ENCODE results near the gene RASA1.

RASA1 gene

GRCh38 chr5:87359106-87359505 lies 91.4 kb downstream of the RASA1 start:
- no peak for DNase-seq

DNA sequence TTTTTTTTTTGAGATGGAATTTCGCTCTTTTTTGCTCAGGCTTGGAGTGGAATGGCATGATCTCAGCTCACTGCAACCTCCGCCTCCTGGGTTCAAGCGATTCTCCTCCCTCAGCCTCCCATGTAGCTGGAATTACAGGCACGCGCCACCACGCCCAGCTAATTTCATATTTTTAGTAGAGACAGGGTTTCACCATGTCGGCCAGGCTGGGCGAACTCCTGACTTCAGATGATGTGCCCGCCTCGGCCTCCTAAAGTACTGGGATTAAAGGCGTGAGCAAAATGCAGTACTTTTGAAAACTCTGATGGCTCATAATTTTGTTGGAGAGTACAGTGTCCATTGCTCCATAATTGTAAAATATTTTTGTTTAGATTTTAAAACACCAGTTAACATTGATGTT lies 92.4 kb downstream of the RASA1 start:
- no peak for DNase-seq

DNA sequence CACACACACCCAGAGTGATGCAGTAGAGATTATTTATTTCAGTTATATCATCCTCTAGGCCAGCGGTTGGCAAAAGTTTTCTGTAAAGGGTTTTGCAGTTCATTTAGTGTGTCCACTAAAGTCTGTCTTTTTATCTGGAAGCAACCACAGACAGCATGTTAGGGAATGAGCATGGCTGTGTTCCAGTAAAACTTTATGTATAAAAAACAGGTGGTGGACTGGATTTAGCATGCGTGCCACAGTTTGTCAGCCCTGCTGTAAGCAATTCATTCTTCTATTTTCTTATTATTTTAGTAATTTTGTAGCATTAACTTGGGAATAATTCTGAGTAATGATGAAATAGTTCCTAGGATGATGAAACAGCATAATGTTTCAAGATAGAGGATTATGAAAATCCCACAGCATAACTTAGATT lies 93.4 kb downstream of the RASA1 start:
- DNase-seq = no peak

DNA sequence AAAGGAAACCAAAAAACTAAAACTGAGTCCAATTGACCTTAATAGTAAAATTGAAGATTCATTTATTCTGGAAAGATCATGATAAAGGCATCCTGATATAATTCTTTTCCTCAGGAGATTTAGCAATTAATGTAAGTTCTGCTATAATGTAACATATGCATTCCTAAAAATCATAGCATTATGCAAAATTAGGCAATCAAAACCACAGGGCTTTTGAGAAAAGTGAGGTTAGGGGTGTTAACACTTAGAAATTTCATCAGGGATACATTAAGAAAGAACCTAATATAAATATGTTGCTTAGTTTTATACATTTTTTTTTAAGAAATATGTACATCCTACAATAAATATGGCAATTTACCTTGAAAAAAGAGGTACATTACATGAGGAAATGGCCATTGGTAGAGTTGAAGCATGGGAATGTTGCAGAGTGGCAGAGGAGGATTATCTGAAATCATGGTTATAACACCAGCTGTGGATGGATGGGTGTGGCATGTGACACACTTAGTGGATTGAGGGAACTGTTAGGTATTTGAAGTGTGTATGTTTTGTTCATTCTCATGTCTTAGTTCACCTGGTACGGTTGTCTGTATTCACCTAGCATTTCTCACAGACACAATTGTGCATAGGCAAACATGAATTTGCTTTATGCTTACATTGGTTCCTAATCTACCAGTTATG lies 94.0 kb downstream of the RASA1 start:
- no peak for DNase-seq

DNA sequence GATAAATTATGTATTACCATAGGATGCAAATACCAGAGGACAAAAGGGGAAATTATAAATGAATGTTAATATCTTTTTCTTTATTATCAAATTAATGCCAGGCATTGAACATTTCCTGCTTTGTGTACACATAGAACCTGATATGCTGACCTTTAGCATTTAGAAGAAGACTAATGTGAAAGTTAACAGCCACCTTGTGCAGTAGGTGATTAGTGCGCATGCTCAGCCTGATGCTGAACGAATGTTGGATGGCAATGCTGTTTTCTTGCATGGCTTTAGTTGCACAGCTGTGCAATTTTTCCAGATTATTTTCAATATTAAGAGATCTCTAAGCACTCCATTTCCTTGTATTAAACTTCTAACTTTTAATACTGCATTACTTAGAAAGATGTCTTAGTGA lies 99.6 kb downstream of the RASA1 start:
- no peak for DNase-seq

DNA sequence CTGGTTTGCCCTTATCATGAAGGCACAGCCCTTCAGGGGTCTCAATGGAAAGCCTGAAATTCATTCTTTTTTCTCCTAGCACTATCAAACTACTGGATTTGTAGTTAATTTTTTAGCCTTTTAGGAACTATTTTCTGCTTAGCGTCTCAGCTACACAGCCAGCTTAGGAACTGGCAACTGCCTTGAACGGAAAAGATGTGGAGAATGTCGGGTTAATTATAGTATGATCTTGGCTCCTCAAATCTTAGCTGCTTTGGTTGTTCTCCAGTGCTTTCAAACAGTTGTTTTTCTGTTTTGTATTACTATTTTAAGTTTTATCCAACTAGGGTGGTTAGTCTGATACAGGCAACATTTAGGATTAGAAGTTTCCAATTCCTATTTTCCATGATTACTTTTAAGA lies 100.9 kb downstream of the RASA1 start:
- DNase-seq = no peak

GRCh38 chr5:87369431-87369830 lies 101.7 kb downstream of the RASA1 start:
- no peak for DNase-seq

GRCh38 chr5:87372705-87373104 lies 105.0 kb downstream of the RASA1 start:
- DNase-seq = no peak

DNA sequence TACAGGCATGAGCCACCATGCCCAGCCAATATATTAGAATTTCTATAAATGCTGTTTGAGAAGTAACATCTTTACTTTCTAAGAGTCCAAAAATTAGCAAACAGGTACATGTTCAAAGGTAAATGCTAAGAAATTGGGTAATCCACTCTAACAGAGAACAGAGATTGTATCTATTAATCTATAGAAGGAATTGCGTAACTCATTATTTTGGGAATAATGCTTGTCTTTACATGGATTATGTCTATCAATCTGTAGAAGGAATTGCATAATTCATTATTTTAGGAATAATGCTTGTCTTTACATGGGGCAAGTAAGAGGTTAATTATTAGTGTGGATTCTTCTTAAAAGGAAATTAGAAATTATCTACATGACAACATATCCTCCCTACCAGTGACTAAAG lies 114.5 kb downstream of the RASA1 start:
- DNase-seq = no peak

- no peak for DNase-seq
These were observed 115.5 kb downstream of the RASA1 start for GRCh38 chr5:87383216-87383615.

- no peak for DNase-seq
These were observed 118.1 kb downstream of the RASA1 start for GRCh38 chr5:87385802-87386201.

DNA sequence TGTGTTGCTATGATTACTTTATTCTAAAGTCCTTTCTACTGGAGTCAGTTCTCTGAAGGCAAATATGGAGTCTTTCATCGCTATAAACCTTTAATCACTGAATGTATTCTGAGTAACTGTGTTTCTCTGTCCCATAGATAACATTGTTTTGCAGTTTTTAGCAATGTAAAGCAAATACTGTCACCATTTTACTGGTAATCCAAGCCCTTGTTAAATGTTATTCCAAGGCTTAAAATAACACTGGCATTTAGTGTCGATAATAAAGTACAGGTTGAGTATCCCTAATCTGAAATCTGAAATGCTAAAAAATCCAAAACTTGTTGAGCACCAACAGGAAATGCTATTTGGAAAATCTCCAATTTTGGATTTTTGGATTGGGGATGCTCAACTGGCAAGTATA lies 120.4 kb downstream of the RASA1 start:
- no peak for DNase-seq

- no peak for DNase-seq
These were observed 121.8 kb downstream of the RASA1 start for GRCh38 chr5:87389296-87390034.

DNA sequence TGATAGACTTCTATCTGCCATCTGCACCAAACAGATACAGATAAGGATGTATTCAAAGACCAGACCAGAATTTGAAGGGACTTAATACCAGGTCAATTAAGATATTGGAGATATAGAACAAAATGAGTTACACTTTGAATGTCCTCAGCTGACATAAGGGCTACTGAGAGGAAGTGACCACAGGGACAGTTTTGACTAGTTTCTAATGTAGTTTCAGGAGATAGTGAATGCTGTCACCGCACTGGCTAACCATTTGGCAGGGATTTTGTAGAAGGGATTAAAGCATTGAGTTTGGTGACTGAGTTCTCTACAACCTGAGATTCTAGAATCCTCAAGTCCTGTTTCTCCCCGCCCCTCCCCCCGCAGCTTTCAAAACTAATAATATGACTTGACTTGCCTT lies 122.4 kb downstream of the RASA1 start:
- no peak for DNase-seq

- no peak for DNase-seq
These were observed 123.0 kb downstream of the RASA1 start for GRCh38 chr5:87390576-87391199.

- no peak for DNase-seq
These were observed 124.5 kb downstream of the RASA1 start for GRCh38 chr5:87392170-87392569.

- no peak for DNase-seq
These were observed 125.1 kb downstream of the RASA1 start for GRCh38 chr5:87392801-87393200.

DNA sequence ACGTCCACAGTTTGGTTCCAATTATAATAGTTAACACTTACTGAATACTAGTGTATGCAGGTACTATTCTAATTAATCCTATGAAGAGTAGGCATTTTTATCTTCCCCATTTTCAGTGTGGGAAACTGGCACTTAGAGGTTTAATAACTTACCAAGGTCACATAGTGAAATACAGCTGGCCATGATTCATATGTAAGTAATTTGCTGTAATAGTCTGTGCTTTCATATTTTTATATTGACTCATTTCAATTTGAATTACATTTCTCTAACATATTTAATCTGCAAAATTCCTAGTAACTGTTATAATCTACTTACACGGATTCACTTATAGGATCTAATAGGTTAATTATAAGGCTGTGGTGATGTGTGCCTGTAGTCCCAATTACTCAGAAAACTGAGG lies 125.6 kb downstream of the RASA1 start:
- no peak for DNase-seq

DNA sequence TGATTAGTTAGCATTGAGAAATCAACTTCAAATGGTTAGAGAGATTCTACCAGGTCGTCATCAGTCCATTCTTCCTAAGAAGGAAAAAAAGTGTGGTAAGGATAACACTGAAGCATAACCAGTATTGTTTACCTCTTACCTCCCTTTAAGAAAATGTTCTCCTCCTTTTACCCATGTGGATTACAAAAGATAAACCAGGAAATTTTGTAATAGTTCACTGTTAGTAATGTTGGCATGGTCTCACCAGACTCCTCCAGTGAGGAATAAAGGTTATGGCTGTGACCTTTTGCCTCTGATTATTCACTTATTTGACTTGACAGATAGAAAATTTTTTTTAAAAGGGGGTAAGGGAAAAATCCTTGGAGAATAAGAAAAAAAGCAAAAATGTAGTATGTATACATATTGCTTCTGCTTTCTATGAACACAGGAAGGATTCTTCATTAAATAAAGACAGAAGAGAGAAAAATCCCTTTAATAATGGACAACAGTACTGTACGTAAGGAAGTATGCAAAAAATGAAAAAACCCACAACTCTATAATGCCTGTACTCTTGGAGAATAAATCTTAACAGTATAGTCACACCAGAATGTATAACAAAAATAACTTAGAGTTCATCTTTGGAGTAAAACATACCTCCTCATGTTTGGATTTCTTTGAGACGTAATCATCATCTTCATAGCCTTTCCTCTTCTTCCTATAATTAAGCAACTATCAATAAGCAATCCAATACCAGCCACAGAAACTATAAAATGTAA lies 126.9 kb downstream of the RASA1 start:
- no peak for DNase-seq

GRCh38 chr5:87398981-87399614 lies 131.4 kb downstream of the RASA1 start:
- no peak for DNase-seq

DNA sequence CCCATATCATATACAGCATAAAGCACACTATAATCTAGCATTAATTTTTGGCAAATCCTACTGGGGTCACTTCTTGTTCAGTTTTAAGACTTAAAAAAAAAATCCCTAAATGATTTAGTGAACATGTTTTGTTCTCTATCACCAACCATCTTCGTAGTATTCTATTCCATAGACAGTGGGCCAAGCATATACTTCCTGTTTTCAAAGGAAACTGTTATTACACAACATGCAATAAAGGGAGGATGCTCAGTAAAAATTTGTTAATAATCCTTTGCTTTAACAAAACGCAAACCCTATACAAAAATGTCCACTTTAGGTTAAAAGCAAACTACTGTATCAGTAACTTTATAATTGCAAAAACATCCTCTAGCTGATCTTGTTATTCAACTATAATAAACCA lies 132.0 kb downstream of the RASA1 start:
- no peak for DNase-seq
